ENCODE results near the gene NHERF1.

The NHERF1 gene

GRCh38 chr17:74790161-74791058, 42.0 kb downstream of the NHERF1 start:
- DNase-seq = no peak

DNA sequence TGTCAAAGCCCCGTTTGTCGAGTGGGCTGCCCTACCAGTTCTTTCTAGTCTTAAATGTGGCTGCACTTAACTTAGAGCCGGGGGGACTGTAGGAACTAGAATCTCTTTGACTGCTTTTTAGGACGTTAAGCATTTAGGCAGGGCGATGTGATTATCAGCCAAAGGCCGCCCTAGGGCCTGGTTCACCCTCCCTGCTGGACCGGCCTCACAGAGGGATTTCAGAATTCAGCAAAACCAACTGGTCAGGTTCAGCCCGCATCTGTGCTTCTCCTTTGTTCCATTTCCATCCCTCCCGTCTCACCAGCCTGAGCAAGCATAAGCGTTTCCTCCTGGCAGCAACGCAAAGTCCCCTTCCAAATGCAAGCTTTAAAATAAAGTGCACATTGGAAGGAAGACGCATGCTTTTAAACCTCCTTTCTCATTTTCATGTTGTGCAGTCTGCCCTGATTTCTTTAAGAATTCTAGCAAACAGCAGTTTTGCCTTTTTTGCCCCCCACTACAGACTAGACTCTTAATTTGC, 44.2 kb downstream of the NHERF1 start:
- no peak for DNase-seq

GRCh38 chr17:74795327-74796020, 47.0 kb downstream of the NHERF1 start:
- no peak for DNase-seq

GRCh38 chr17:74796211-74796610, 47.8 kb downstream of the NHERF1 start:
- DNase-seq = no peak

DNA sequence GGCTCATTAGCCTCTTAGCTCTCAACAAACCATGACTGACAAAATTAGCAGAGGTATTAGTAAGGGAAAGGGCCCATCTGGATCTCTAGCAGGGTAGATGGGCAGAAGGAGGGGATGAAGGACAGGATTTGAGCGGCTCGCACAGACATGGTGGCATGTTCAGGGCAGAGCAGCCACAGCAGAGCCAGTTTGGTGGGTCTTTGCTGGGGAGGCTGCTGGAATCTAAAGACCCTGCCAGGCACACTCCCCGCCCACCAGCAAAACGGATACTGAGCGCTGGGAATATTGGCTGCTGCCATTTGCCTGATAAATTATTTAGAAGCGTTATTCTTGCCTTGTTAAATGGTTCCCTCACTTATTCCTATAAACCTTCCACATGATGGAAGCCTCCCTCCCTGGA, 48.4 kb downstream of the NHERF1 start:
- DNase-seq = no peak

DNA sequence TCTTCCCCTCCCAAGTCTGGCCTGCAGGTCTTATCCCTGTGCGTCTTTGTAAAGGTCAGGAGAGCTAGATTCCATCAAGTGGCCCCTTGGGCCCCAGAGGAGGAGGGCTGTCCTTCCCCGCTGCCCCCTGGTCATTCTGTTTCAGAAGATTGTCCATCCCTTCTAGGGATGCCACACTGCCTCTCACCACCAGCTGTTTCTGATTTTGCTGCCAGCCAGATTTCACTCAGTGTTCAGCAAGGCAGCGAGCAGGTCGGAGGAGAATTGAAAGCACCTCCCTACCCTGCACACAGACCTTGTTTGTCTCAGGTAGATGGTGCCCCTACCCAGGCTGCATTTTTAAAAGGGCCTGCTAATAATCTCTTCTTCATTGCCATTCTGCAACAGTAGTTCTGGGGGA, 49.4 kb downstream of the NHERF1 start:
- DNase-seq = no peak

GRCh38 chr17:74798239-74798707, 49.8 kb downstream of the NHERF1 start:
- DNase-seq = no peak

- DNase-seq = no peak
Measured at GRCh38 chr17:74799097-74799496, 50.7 kb downstream of the NHERF1 start.

- no peak for DNase-seq
Measured at GRCh38 chr17:74800531-74800930, 52.1 kb downstream of the NHERF1 start.

DNA sequence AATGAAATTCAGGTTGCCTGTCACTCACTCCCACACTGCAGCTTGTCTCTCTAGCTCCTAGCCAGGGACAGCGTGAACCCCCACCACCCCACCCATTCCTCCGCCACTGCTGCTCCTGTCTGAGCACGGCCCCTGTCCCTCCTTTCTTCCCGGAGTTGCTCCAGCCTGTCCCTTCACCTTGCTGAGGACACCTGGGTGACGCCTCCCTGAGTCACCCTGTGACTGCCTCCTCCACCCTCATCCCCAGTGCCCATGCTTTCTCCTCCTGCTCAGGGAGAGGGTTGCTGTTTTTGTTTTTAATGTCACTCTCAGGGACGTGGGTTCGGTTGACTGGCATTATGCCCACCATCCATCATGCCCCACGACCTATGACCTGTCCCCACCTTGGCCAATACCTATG, 53.5 kb downstream of the NHERF1 start:
- DNase-seq = no peak

- no peak for DNase-seq
Measured at GRCh38 chr17:74803388-74803930, 55.0 kb downstream of the NHERF1 start.

DNA sequence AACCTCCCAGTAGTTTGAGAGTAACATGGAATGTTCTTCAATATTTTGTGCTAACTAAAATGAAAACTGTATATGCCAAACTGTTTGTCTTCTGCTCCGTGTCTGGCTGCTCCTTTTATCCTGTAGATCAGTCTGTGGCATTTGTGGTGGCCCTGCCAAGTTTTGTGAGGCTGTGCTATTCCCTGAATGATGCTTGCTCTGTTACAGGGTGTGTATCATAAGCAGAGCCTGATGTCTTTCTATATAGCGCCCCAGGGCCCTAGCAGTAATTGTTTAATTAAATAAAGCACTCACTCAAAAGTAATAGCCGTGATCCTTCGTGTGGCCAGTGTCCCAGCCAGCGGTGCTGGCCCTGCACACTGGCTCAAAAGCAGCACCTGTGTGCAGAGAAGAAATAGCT, 55.5 kb downstream of the NHERF1 start:
- DNase-seq = no peak

DNA sequence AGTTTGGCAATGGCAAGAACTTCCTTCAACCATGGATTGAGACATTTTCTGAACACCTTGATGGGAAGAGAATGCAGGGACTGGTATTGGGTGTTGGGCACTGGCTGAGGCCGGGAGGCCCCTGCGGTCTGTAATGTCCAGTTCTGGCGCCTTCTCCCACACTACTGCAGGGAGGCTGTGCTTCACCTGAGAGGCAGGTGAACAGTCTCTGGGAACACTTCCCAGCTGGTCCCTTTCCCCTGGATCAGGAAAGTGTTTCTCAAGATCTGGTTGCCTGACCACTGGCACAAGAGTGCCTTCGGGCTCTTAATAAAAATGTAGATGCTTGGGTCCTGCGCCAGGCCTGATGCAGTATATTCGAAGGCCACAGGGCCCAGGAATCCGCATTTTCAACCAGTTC, 56.3 kb downstream of the NHERF1 start:
- no peak for DNase-seq

DNA sequence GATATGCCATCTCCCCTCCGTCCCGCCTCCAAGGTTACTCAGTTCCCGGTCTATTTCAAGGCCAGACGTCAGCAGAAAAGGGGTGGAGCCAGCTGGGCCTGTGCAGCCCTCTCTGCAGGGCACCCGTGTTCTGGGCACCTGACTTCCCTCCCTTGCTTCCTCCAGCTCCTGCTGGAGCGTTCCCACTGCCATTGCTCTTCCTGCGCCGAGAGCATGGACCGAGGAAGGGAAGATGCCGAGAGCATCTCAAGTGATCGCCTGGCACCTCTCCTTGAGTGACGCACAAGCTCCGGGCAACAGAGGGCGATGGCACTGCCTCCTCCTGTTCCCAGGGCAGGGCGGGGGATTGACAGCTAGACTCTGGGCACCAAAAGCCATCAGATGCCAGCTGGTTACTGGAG, 57.2 kb downstream of the NHERF1 start:
- DNase-seq = no peak

- DNase-seq = no peak
Measured at GRCh38 chr17:74806334-74806733, 57.9 kb downstream of the NHERF1 start.

- no peak for DNase-seq
Measured at GRCh38 chr17:74807441-74807840, 59.0 kb downstream of the NHERF1 start.

- no peak for DNase-seq
Measured at GRCh38 chr17:74807925-74808324, 59.5 kb downstream of the NHERF1 start.

DNA sequence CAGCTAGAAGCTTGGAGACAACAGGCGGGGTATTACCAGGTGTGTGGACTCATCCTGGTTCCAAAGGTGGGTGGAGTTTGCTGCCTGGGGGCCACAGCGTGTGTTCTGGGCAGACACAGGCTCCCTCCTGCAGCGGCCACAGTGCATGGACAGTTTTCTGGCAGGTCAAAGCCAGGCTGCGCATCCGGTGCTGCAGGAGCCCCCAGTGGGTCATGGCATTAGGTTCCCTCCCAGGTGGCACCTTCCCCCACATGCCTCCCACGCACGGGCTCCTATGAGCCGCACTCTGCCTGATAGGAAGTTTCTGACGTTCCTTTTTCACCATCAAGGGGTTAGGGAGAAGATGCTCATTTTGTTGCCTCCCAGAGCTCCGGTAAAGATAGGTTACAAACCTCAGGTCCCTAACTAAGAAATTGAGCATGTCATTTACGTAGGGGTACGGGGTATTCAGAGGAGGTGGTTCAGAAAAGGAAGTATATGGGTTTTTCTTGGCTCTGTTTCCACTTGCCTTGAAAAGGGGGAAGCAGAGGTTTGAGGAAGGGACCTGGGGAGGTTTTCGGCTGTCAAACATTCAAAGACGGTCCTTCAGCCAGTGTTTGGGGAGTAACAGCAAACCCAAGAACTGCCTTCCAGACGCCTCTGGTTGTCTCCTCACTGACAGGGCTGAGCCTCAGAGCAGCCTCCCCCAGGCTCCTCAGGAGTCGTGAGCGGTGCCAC, 60.4 kb downstream of the NHERF1 start:
- no peak for DNase-seq

DNA sequence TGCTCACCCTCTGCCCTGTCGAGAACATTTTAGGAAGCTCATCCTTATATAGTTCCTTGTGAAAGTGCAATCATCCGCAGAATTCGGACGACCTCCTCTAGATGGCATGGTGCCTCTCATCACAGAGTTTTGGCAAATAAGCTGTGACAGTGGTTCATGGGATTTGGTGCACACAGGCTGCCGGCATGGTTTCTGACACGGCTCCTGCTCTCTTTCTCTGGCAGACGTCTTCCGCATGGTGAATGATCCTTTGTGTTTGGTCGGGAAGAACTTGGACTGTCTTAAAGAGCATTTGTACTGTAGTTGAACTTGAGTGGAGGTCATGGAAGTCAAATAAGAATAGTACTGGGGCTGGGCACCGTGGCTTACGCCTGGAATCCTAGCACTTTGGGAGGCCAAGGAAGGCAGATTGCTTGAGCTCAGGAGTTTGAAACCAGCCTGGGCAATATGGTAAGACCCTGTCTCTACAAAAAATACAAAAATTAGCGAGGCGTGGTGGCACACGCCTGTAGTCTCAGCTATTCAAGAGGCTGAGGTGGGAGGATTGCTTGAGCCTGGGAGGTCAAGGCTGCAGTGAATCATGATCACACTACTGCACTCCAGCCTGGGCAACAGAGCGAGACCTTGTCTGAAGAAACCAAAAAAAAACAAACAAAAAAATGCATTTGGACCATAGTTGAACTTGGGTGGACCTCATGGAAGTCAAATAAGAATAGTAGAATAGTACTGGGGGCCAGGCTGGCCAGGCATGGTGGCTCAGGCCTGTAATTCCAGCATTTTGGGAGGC, 62.5 kb downstream of the NHERF1 start:
- DNase-seq = no peak

GRCh38 chr17:74812109-74813009, 63.9 kb downstream of the NHERF1 start:
- no peak for DNase-seq

- DNase-seq = no peak
Measured at GRCh38 chr17:74814453-74814852, 66.0 kb downstream of the NHERF1 start.
